PFSK-1 (cell line): ENCODE measurements around the gene NAV2.

Source experiments
- FOXP2 ChIP-seq: optimal IDR thresholded peaks from 2 replicates; pipeline ENCODE3; 2011; ENCODE audit warnings: borderline replicate concordance, control low read depth, inconsistent platforms; ENCODE audit not compliant: insufficient read depth; ENCODE audit errors: extremely low read length, extremely low read depth
- POLR2AphosphoS5 ChIP-seq: IDR thresholded peaks from 2 replicates; pipeline ENCODE4 v1.6.1; 2012; ENCODE audit warnings: low read depth, mild to moderate bottlenecking, control low read depth, low read length, moderate library complexity
- REST ChIP-seq, 2 experiments: IDR thresholded peaks; 2 replicates each; pipeline versions ENCODE4 v1.6.1 to v1.8.0; 2011 to 2012; ENCODE audit warnings: low read depth in 2 of 2, low read length in 2 of 2, control low read depth in 1 of 2, inconsistent platforms in 1 of 2, mild to moderate bottlenecking in 1 of 2, moderate library complexity in 1 of 2; ENCODE audit not compliant: insufficient read depth in 1 of 2
- SIN3A ChIP-seq: IDR thresholded peaks from 2 replicates; pipeline ENCODE4 v1.6.1; 2012; ENCODE audit warnings: mild to moderate bottlenecking, low read length, moderate library complexity, borderline replicate concordance; ENCODE audit not compliant: insufficient read depth
- TAF1 ChIP-seq: IDR thresholded peaks from 2 replicates; pipeline ENCODE4 v1.6.1; 2012; ENCODE audit warnings: low read length, control low read depth, borderline replicate concordance; ENCODE audit not compliant: insufficient read depth

The NAV2 gene

GRCh38 chr11:19872512-19873145, 160.0 kb downstream of the NAV2 start:
- TF ChIP-seq POLR2AphosphoS5 (no peak), SIN3A (no peak), REST (IDR thresholded peaks at IDR 0.05; ENCODE audit: insufficient read depth in 1 of 2, low read depth in 2 of 2, low read length in 2 of 2) (no peak), TAF1 (no peak), FOXP2 (no peak)

- TF ChIP-seq TAF1 (no peak), POLR2AphosphoS5 (no peak), FOXP2 (no peak), REST (IDR thresholded peaks at IDR 0.05; ENCODE audit: insufficient read depth in 1 of 2, low read depth in 2 of 2, low read length in 2 of 2) (no peak), SIN3A (no peak)
Observed at GRCh38 chr11:19873730-19874129, 161.1 kb downstream of the NAV2 start.

- TF ChIP-seq REST (IDR thresholded peaks at IDR 0.05; ENCODE audit: insufficient read depth in 1 of 2, low read depth in 2 of 2, low read length in 2 of 2) = no peak
- no peak for TF ChIP-seq POLR2AphosphoS5
- no peak for TF ChIP-seq FOXP2
- no peak for TF ChIP-seq TAF1
- TF ChIP-seq SIN3A = no peak
Observed at GRCh38 chr11:19874266-19874665, 161.6 kb downstream of the NAV2 start.

GRCh38 chr11:19876750-19877149, 164.1 kb downstream of the NAV2 start:
- no peak for TF ChIP-seq SIN3A
- no peak for TF ChIP-seq FOXP2
- TF ChIP-seq REST (IDR thresholded peaks at IDR 0.05; ENCODE audit: insufficient read depth in 1 of 2, low read depth in 2 of 2, low read length in 2 of 2) = no peak
- TF ChIP-seq TAF1 = no peak
- no peak for TF ChIP-seq POLR2AphosphoS5

- TF ChIP-seq REST (IDR thresholded peaks at IDR 0.05; ENCODE audit: insufficient read depth in 1 of 2, low read depth in 2 of 2, low read length in 2 of 2) = no peak
Observed at GRCh38 chr11:19878520-19878919, 165.9 kb downstream of the NAV2 start.
